T47D (cell line): Measurements from ENCODE around the gene NR3C2.

Experiments
- DNase-seq, 2 experiments: peaks; one replicate each; pipeline versions ENCODE4 v3.0.0 to v3.0.0-alpha.2; 2011 to 2012; ENCODE audit warnings: low read depth in 1 of 2, low spot score in 1 of 2
- JUND ChIP-seq: IDR thresholded peaks from 2 replicates; pipeline ENCODE4 v1.6.1; 2012; ENCODE audit warnings: low read depth
- in situ Hi-C: cut with HindIII; loops from 2 replicates; pipeline ENCODE4 v1.10.0; 2016; ENCODE audit warnings: low sequenced_read_pairs, low pct_unique_long_range_greater_than_20kb

NR3C2 gene

DNA sequence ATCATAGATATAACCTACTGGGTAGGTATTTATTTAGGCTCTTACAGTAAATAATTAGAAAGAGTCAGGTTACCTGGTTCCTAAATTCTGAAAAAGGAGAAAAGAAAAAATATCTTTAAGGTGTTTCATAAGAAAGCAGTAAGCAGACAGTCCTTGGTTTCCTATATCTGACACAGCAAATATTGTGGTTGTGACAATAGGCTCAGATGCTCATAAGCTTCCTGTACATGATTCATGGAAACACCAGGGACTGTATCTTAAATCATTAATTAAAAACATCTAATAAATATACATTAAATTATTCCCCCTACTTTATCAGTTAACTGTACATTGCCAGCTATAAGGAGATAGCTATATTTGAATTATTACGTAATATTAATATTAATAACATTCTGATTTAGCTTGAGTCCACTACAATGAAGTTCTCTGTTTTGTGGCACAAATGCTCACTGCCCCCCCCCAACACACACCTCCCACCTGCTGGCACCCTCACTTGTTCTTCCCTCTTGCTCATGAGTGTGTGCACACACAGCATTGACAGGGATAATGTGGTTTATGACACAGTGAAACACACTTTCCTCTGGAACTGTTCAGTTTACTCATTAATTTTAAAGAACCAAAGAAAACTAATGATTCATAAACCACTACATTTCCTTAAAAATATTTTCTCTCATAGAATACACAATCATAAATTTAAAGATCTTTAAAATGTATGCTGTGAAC, 187.4 kb downstream of the NR3C2 start:
- in situ Hi-C loops = no loop called here
- TF ChIP-seq JUND = no peak
- no peak for DNase-seq

GRCh38 chr4:148253768-148254167, 188.4 kb downstream of the NR3C2 start:
- in situ Hi-C loops = no loop called here
- DNase-seq = no peak
- no peak for TF ChIP-seq JUND

- no peak for DNase-seq
- in situ Hi-C loops = no loop called here
- TF ChIP-seq JUND = no peak
These were observed 193.4 kb downstream of the NR3C2 start for GRCh38 chr4:148248824-148249223.

DNA sequence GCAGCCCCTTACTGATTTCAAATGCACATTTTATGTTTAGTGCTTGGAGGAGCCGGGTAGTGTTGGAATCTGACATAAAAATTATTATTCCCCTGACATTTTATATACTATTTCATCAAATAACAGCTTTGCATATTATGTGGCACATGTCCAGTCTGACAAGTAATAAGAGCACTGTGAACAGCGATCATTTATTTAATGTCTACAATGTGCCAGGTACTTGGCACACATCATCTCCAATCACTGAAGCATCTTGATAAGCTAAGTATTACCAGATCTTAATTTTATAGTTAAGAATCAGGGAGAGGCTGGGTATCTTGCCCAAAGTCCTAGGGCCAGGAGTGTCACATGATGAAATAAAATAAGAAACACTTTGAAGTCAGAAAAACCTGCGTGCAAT, 197.2 kb downstream of the NR3C2 start:
- in situ Hi-C loops = no loop called here
- no peak for TF ChIP-seq JUND
- no peak for DNase-seq

- in situ Hi-C loops = no loop called here
- DNase-seq = no peak
- no peak for TF ChIP-seq JUND
These were observed 198.4 kb downstream of the NR3C2 start for GRCh38 chr4:148243837-148244236.

GRCh38 chr4:148240241-148240640, 202.0 kb downstream of the NR3C2 start:
- in situ Hi-C loops = no loop called here
- no peak for TF ChIP-seq JUND

GRCh38 chr4:148239494-148239985, 202.7 kb downstream of the NR3C2 start:
- in situ Hi-C loops = no loop called here
- TF ChIP-seq JUND = no peak
- DNase-seq = no peak

More at GRCh38 chr4:148240241-148240640, 202.0 kb downstream of the NR3C2 start:
- no peak for DNase-seq

- in situ Hi-C loops = no loop called here
- DNase-seq = no peak
- TF ChIP-seq JUND = no peak
These were observed 203.3 kb downstream of the NR3C2 start for GRCh38 chr4:148238811-148239493.

- no peak for DNase-seq
- in situ Hi-C loops = no loop called here
- TF ChIP-seq JUND = no peak
These were observed 204.1 kb downstream of the NR3C2 start for GRCh38 chr4:148238086-148238485.

GRCh38 chr4:148235809-148236208, 206.4 kb downstream of the NR3C2 start:
- DNase-seq = no peak
- in situ Hi-C loops = no loop called here
- TF ChIP-seq JUND = no peak

DNA sequence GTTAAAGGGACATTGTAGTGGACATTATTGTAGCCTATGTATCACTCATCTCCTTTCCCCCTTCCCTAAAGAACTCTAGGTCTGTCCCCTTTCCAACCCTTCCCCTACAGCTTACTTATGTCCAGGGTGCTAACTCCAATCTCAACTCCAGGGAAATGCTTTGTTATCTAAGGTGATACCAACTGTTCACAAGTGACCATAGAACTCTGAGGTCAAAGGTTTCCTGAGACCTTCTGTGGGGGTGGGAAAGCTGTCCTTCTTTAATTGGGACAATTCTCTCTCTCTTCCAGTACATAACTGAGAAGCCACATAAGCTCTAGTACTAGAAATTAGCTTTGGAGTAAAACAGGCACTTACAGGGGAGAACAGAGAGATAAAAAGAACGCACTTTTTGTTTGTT, 212.4 kb downstream of the NR3C2 start:
- no peak for TF ChIP-seq JUND
- in situ Hi-C loops = no loop called here
- no peak for DNase-seq

DNA sequence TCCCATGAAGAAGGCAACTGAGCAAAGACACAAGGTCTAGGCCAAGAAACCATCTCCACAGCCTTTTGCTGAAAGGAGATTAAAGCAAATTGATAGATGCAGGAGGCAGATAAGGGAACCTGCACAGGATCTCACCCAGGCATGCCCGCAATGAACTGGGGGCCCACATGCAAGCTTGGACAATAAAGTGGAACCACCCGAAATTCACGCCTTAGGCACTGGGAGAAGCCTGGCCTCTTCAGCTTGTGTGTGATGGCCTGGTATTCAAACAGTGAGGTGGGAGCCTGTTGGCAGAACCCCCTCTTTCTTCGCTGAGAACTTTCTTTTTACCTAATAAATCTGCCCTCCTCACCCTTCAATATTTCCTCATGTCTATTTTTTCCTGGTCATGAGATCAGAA, 213.2 kb downstream of the NR3C2 start:
- no peak for TF ChIP-seq JUND

DNA sequence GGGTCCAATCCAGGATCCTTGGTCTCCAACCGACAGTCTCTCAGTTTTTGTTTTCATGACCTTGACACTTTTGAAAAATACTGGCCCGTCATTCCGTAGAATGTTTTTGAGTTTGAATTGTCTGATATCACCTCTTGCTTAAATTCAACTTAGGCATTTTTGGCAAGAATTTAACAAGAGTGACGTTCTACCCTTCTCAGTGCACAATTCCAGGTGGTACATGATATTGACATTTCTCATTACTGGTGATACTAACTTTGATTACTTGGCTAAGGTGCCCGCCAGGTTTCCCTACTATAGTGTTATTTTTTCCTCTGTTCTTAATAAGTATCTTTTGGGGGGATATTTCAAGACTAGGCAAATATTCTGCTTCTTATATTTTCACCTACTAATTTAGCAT, 215.1 kb downstream of the NR3C2 start:
- DNase-seq = no peak
- TF ChIP-seq JUND = no peak
- in situ Hi-C loops = no loop called here

More for the DNA sequence above, 213.2 kb downstream of the NR3C2 start:
- DNase-seq = no peak
- in situ Hi-C loops = no loop called here
